Kidney (tissue), 14 donors: ENCODE data around the gene SULT1C2. TPM values are rescaled to one million over a fixed set of nuclear protein-coding genes. Genes with fewer than 3 reads are reported as not detected.
"Not testable (repeated sequence)": the region's sequence is repeated elsewhere in the genome, so short reads cannot be mapped to it uniquely, and the experiment has no call there.

Experiments used
- DNase-seq, 5 donors: peaks; one replicate each; pipeline ENCODE4 v3.0.0-alpha.2; 2013 to 2020
- FAIRE-seq: peaks from 2 replicates; lab custom pipeline; 2012; peaks lifted over from hg19 to GRCh38; lab: Jason Lieb, UNC
- H3K27ac ChIP-seq, 2 donors: one replicate each; pipeline ENCODE4 v1.7.0; 2013; ENCODE audit warnings: low read depth in 2 of 2, low read length in 2 of 2, inconsistent platforms in 1 of 2
- H3K27me3 ChIP-seq: one replicate; pipeline ENCODE4 v1.7.1; 2013; ENCODE audit warnings: low read length, inconsistent platforms; ENCODE audit not compliant: control insufficient read depth, insufficient read depth
- H3K36me3 ChIP-seq, 3 donors: one replicate each; pipeline versions ENCODE4 v1.7.0 to v1.7.1; 2013; ENCODE audit warnings: low read length in 3 of 3, control low read depth in 1 of 3, inconsistent platforms in 1 of 3; ENCODE audit not compliant: insufficient read depth in 3 of 3, control insufficient read depth in 2 of 3
- H3K4me1 ChIP-seq, 3 donors: one replicate each; pipeline versions ENCODE4 v1.7.0 to v1.7.1; 2013; ENCODE audit warnings: low read length in 3 of 3, inconsistent platforms in 1 of 3, low read depth in 1 of 3; ENCODE audit not compliant: control insufficient read depth in 2 of 3, insufficient read depth in 2 of 3
- H3K4me3 ChIP-seq, 3 donors: one replicate each; pipeline versions ENCODE4 v1.7.0 to v1.8.1; 2013; ENCODE audit warnings: low read length in 3 of 3, control low read depth in 1 of 3, inconsistent platforms in 1 of 3
- H3K9ac ChIP-seq, 3 donors: one replicate each; pipeline versions ENCODE4 v1.7.0 to v1.7.1; 2013; ENCODE audit warnings: low read length in 3 of 3, control low read depth in 1 of 3, inconsistent platforms in 1 of 3
- H3K9me3 ChIP-seq, 3 donors: one replicate each; pipeline versions ENCODE4 v1.7.0 to v1.7.1; 2013; ENCODE audit warnings: low read length in 3 of 3, control low read depth in 1 of 3, inconsistent platforms in 1 of 3; ENCODE audit not compliant: control insufficient read depth in 2 of 3, insufficient read depth in 1 of 3
- CTCF ChIP-seq: IDR thresholded peaks from 3 replicates; pipeline ENCODE4 v1.5.1; 2012; ENCODE audit warnings: mild to moderate bottlenecking, moderate library complexity, borderline replicate concordance; ENCODE audit not compliant: insufficient read depth; ENCODE audit errors: extremely low read depth
- intact Hi-C: fragments of 100-400 bp; cut with DNase I; formaldehyde crosslinking; loops from one replicate; pipeline ENCODE4 v1.11.1; 2022
- polyA plus RNA-seq: library from polyadenylated mRNA; stranded (reverse); fragments of 350-450 nt; fragmentation: Illumina TruSeq; extraction: RNeasy Lipid Tissue Mini Kit (QIAGEN cat#74804); gene quantifications from one replicate; pipeline ENCODE4 v1.2.3, GENCODE V29; 2014; ENCODE audit warnings: low read depth, low replicate concordance; ENCODE audit not compliant: insufficient read depth
- total RNA-seq: library from RNA; stranded (reverse); fragmentation: NEBNext Ultra II Directional; extraction: Animal tissue kit (Norgen Biotek cat#: 25700); gene quantifications from one replicate; pipeline ENCODE4 v1.2.1, GENCODE V29; 2021
- donor health status: control.
- donor health status: control.
- donor health status: control.
- donor health status: control.
- donor health status: control.
- donor health status: DM: yes; HTN: yes; CAD: no.
- donor health status: Normal renal cell carcinoma (clear cell type).

Gene SULT1C2
- total and polyA plus RNA-seq, 2 donors from 2014 or later: 67.4 to 117 TPM

- Histone ChIP-seq H3K36me3 (no peaks in the 10 kb centered on the region), H3K4me1 (no peaks in the 10 kb centered on the region), H3K9ac (no peak overlapping the region), H3K27ac (no peak overlapping the region), H3K4me3 (no peak overlapping the region), H3K9me3 (no peaks in the 10 kb centered on the region), H3K27me3 (no peaks in the 10 kb centered on the region)
- no peak for DNase-seq
- no peak for FAIRE-seq
- TF ChIP-seq CTCF: no peak
- intact Hi-C loops: loop anchor here (10.0 kb wide), 1 partner anchor 231 kb away; no protein-coding TSS in a partner anchor
Observed at GRCh38 chr2:108354136-108354535, 65.4 kb downstream of the SULT1C2 start.

DNA sequence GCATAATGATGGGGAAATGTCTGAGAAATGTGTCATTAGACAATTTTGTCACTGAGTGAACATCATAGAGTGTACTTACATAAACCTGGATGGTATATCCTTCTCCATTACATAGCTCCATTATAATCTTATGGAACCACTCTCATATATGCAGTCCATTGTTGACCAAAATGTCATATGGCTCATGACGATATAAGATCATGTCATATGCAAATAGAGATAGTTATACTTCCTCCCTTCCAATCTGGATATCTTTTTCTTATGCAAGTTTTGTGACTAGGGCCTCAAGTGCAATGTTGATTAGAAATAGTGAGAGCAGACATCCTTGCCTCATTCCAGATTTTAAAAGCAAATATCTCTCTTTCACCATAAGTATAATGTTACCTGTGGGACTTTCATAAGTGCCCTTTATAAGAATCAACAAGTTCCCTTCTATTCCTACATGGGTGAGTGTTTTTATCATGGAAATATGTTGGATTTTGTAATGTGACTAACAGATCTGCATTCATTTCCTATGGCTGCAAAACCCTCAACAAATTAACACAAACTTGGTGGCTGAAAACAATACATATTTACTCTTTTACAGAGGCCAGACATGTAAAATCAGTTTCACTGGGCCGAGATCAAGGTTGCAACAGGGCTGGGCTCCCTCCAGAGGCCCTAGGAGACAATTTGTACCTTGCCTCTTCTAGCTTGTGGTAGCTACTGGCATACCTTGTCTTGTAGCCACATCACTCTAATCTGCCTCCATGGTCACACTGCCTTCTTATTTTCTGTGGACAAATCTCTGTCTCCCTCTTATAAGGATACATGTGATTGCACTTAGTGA is 67.4 kb downstream of the SULT1C2 start:
- Histone ChIP-seq H3K27me3 (no peaks in the 10 kb centered on the region), H3K27ac (no peak overlapping the region), H3K4me3 (no peak overlapping the region), H3K9ac (no peak overlapping the region), H3K36me3 (no peaks in the 10 kb centered on the region), H3K4me1 (no peaks in the 10 kb centered on the region), H3K9me3 (no peaks in the 10 kb centered on the region)
- DNase-seq (no peak), FAIRE-seq (no peak)
- intact Hi-C loops: loop anchor here (10.0 kb wide), 1 partner anchor 229 kb away; no protein-coding TSS in a partner anchor
- TF ChIP-seq CTCF: no peak

- H3K36me3 ChIP-seq, H3K27ac ChIP-seq, H3K27me3 ChIP-seq, H3K4me1 ChIP-seq, H3K4me3 ChIP-seq, H3K9me3 ChIP-seq, H3K9ac ChIP-seq, DNase-seq: not testable (repeated sequence)
- FAIRE-seq: peak; percentile 46
- intact Hi-C loops: loop anchor here (10.0 kb wide), 1 partner anchor 225 kb away; no protein-coding TSS in a partner anchor
Observed at GRCh38 chr2:108359336-108359735, 70.6 kb downstream of the SULT1C2 start.

Other genes starting within 250 kb of the SULT1C2 start
- gene SULT1C3, start 48.9 kb upstream of the SULT1C2 start, total RNA-seq: not detected
- not detected for gene SULT1C3, start 48.9 kb upstream of the SULT1C2 start, polyA plus RNA-seq
- gene SULT1C4, start 89.1 kb downstream of the SULT1C2 start, total RNA-seq: 24.7 TPM
- gene SULT1C4, start 89.1 kb downstream of the SULT1C2 start, polyA plus RNA-seq: 7.1 TPM
- 74.5 TPM for gene GCC2, start 160.3 kb downstream of the SULT1C2 start, total RNA-seq
- gene GCC2, start 160.3 kb downstream of the SULT1C2 start, polyA plus RNA-seq: 9.5 TPM
- 65.1 TPM for gene LIMS1, start 245.6 kb downstream of the SULT1C2 start, total RNA-seq
- gene LIMS1, start 245.6 kb downstream of the SULT1C2 start, polyA plus RNA-seq: 14.4 TPM